Activated naive CD4-positive, alpha-beta T cell treated with anti-CD3 and anti-CD28 coated beads, Interleukin-2, amount 50 U/mL, for 24 hours (primary cell): ENCODE results near the gene NANS.
"Not testable (repeated sequence)": the region's sequence is repeated elsewhere in the genome, so short reads cannot be mapped to it uniquely, and the experiment has no call there.

Source experiments
- H3K27ac Mint-ChIP-seq: one replicate; pipeline ENCODE4 v1.8.0; 2021; ENCODE audit warnings: mild to moderate bottlenecking, mixed read lengths
- H3K27me3 Mint-ChIP-seq: one replicate; pipeline ENCODE4 v1.8.0; 2021; ENCODE audit warnings: mixed read lengths
- H3K36me3 Mint-ChIP-seq: one replicate; pipeline ENCODE4 v1.8.0; 2021; ENCODE audit warnings: mixed read lengths
- H3K4me1 Mint-ChIP-seq: one replicate; pipeline ENCODE4 v1.8.0; 2021; ENCODE audit warnings: mixed read lengths
- H3K4me3 Mint-ChIP-seq: one replicate; pipeline ENCODE4 v1.8.0; 2021; ENCODE audit warnings: mild to moderate bottlenecking, mixed read lengths
- H3K9me3 Mint-ChIP-seq: one replicate; pipeline ENCODE4 v1.8.0; 2021; ENCODE audit warnings: mixed read lengths

NANS gene

DNA sequence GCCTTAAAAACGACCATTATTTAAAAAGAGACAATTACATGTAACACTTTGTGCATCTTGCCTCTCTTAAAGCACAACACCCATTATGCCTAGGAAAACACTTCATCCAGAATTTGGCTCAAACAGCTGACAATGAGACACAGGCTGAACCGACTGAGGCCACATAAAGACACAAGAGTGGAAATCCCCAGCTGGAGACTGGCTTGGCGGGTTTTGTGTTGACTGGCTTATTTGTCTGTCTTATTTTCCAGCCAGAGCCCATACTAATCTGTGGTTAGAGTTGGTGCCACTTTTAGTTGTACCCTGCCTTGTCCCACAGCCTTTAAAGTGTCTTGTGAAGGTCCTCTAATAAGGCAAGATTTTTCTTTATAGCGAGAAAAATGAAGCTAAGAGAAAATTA, 41.3 kb downstream of the NANS start:
- H3K27me3 Mint-ChIP-seq, result no peaks in the 10 kb centered on the region
- H3K9me3 Mint-ChIP-seq, result no peaks in the 10 kb centered on the region
- H3K27ac Mint-ChIP-seq, result peak overlapping the region; percentile 79
- peak overlapping the region; percentile 43 for H3K4me3 Mint-ChIP-seq
- H3K36me3 Mint-ChIP-seq, result peaks cover 21% of the 10 kb centered on the region
- H3K4me1 Mint-ChIP-seq, result peaks cover 92% of the 10 kb centered on the region

DNA sequence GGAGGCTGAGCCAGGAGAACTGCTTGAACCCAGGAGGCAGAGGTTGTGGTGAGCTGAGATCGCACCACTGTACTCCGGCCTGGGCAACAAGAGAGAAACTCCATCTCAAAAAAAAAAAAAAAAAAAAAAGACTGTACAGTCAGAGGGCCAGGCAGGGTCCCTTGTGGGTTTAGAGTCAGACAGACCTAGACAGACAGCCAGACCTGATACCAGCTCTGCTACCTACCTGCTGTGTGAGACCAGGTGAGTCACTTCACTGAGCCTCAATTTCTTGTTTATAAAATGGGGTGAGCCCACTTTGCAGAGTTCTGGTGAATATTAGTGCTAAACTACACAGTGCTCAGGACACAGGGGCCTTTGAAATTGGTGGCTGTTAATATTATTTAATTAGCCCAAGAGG, 42.8 kb downstream of the NANS start:
- Mint-ChIP-seq H3K27me3 (no peaks in the 10 kb centered on the region), H3K36me3 (peaks cover 16% of the 10 kb centered on the region), H3K9me3 (no peaks in the 10 kb centered on the region)

DNA sequence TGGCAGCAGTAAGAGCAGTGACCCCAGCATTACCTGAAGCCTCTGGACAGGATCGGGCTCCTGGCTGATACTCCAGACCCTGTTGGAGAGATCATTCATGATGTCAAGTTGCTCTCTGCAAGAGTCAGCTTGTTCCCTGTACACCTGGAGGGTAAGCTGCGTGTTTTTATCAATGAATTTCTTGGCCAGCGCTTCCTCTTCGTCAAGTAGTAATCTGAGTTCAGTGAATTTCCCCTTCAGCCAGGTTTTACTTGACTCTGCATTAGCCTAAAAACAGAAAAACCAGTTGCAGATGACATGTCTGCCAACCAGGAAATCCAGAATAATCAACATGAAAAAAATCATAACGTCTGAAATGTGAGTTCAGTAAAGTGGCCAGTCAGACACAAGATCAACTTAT, 43.4 kb downstream of the NANS start:
- peaks cover 17% of the 10 kb centered on the region for H3K36me3 Mint-ChIP-seq
- H3K27me3 Mint-ChIP-seq, result no peaks in the 10 kb centered on the region
- no peaks in the 10 kb centered on the region for H3K9me3 Mint-ChIP-seq
- peak overlapping the region; percentile 94 for H3K27ac Mint-ChIP-seq
- peak overlapping the region; percentile 69 for H3K4me3 Mint-ChIP-seq
- peaks cover 91% of the 10 kb centered on the region for H3K4me1 Mint-ChIP-seq

More for the DNA sequence above, 42.8 kb downstream of the NANS start:
- H3K4me1 Mint-ChIP-seq, result peaks cover 92% of the 10 kb centered on the region
- H3K27ac Mint-ChIP-seq, result peak overlapping the region; percentile 94
- no peak overlapping the region for H3K4me3 Mint-ChIP-seq

DNA sequence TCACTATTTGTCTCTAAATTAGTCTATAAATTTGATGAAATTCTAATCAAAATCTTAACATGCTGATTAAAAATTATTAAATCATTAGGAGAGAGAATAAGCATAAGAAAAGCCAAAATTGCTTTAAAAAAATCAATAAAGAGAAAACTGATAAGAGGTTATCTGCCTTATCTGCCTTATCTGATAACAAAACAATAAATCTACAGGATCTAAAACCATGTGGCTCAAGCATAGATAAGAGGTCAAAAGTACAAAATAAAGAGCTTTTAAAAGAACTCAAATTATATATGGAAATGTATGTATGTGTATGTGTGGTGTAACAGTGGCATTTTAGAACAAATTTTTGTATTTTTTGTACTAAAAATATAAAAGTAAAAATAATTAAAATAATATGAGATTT, 43.9 kb downstream of the NANS start:
- Mint-ChIP-seq H3K4me1 (peaks cover 92% of the 10 kb centered on the region), H3K36me3 (peaks cover 14% of the 10 kb centered on the region), H3K27me3 (no peaks in the 10 kb centered on the region), H3K4me3 (peak overlapping the region; percentile 69), H3K9me3 (no peaks in the 10 kb centered on the region), H3K27ac (peak overlapping the region; percentile 94)

DNA sequence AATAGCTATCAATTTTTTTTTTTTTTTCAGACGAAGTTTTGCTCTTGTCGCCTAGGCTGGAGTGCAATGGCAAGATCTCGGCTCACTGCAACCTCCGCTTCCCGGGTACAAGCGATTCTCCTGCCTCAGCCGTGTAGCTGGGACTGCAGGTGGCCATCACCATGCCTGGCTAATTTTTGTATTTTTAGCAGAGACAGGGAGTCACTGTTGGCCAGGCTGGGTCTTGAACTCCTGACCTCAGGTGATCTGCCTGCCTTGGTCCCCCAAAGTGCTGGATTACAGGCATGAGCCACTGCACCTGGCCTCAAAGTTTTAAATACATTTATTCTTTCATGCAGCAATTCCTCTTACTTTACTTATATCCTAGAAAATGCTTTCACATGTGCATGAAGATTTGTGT, 44.9 kb downstream of the NANS start:
- Mint-ChIP-seq H3K36me3 (peaks cover 16% of the 10 kb centered on the region), H3K9me3 (no peaks in the 10 kb centered on the region), H3K27me3 (no peaks in the 10 kb centered on the region), H3K4me1 (peaks cover 92% of the 10 kb centered on the region), H3K27ac (no peak overlapping the region), H3K4me3 (peak overlapping the region; percentile 68)

DNA sequence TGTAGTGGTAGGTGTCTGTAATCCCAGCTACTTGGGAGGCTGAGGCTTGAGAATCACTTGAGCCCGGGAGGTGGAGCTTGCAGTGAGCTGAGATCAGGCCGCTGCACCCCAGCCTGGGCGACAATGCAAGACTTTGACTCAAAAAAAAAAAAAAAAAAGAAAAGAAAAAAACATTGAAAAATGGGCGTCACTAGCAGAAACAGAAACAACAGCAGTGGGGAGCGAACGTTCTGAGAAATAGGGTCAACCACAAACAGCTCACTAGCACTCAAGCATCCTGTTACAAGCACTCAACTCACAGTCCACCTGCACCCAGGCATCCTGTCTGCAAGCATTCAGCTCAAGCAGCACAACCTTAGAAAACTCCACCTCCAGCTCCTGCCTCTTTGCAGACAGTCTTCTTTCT, 45.3 kb downstream of the NANS start:
- Mint-ChIP-seq H3K4me1 (peaks cover 92% of the 10 kb centered on the region), H3K27ac (peak overlapping the region; percentile 67), H3K9me3 (no peaks in the 10 kb centered on the region), H3K27me3 (no peaks in the 10 kb centered on the region), H3K36me3 (peaks cover 13% of the 10 kb centered on the region), H3K4me3 (peak overlapping the region; percentile 68)

DNA sequence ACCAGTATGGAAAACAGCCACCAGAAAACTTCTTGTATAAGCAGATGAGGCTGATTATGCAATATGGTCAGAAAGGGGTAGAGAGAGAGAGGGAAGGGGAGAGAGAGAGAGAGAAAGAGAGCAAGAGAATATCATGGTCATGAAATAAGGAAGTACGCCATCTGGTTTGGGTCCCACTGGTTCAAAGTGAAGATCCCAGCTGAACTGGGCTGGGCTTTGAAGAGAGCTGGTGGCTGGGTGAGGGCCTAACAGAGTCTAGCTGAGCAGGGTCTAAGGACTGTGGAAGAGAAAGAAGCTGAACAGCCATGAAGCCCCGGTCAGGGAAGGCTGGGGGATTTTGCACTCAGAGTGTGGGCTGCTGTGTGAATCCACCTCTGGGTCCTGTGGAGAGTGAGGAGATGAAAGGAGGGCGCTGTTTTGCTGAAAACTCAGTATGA, 47.9 kb downstream of the NANS start:
- no peaks in the 10 kb centered on the region for H3K27me3 Mint-ChIP-seq
- peaks cover 12% of the 10 kb centered on the region for H3K36me3 Mint-ChIP-seq
- peak overlapping the region; percentile 97 for H3K27ac Mint-ChIP-seq
- peak overlapping the region; percentile 16 for H3K4me3 Mint-ChIP-seq
- peaks cover 95% of the 10 kb centered on the region for H3K4me1 Mint-ChIP-seq
- no peaks in the 10 kb centered on the region for H3K9me3 Mint-ChIP-seq

DNA sequence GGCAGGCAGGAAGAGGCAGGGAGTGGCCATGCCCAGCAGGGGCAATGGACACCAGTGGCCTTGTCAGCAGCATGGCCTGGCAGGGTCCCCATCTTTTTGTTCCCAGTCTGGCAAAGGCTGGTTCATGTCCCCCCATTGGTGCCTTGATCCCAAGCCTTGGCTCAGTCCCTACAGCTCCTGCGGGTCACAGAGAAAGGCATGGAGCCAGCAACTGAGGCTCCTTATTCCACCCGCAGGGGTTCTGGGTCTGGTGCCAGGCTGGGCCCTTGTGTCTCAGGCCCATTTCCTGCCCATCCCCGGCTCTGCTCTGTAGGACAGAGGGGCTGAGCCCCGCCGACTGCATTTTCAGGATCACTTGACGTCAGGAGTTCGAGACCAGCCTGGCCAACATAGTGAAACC, 48.5 kb downstream of the NANS start:
- Mint-ChIP-seq H3K4me3 (no peak overlapping the region), H3K27ac (peak overlapping the region; percentile 77), H3K36me3 (peaks cover 16% of the 10 kb centered on the region), H3K9me3 (no peaks in the 10 kb centered on the region), H3K4me1 (peaks cover 95% of the 10 kb centered on the region), H3K27me3 (no peaks in the 10 kb centered on the region)

DNA sequence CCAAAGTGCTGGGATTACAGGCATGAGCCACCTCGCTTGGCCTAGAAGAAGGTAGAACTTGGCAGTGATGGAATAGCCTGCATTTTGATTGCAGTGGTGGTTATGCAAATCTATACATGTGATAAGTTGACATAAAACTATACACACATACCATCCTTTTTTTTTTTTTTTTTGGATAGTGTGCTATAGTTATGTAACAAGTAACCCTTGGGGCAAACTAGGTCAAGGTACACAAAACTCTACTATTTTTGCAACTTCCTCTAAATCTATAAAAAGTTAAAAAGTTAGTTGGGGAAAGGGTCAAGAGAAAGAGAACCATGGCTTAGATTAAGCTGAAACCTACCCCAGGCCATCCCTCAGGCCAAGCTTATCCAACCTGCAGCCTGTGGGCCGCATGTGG, 51.4 kb downstream of the NANS start:
- Mint-ChIP-seq H3K9me3 (no peaks in the 10 kb centered on the region), H3K4me1 (peaks cover 86% of the 10 kb centered on the region), H3K27ac (peak overlapping the region; percentile 97), H3K27me3 (no peaks in the 10 kb centered on the region), H3K36me3 (peaks cover 22% of the 10 kb centered on the region), H3K4me3 (peak overlapping the region; percentile 45)

DNA sequence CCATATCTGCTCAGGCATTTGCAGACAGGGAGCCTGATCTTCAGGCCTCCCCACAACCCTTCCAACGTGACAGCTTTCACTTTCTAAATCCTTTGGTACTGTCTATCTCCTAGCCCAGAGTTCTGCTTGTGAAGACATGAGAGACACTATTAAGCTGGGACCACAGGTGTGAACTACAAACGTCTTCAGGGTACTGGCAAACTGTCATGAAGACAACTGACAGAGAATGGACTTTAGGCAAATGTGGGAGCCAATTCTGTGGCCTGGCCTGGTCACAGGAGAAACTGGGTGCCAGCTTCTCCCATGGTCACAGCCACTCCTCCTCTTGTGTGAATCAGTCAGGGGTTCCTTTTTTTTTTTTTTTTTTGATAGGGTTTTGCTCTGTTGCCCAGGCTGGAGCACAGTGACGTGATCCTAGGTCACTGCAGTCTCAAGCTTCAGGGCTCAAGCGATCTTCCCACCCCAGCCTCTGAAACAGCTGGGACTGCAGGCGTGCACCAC, 52.0 kb downstream of the NANS start:
- H3K9me3 Mint-ChIP-seq, result no peaks in the 10 kb centered on the region
- H3K27me3 Mint-ChIP-seq, result no peaks in the 10 kb centered on the region
- peaks cover 22% of the 10 kb centered on the region for H3K36me3 Mint-ChIP-seq
- peak overlapping the region; percentile 97 for H3K27ac Mint-ChIP-seq
- peak overlapping the region; percentile 45 for H3K4me3 Mint-ChIP-seq
- H3K4me1 Mint-ChIP-seq, result peaks cover 86% of the 10 kb centered on the region

DNA sequence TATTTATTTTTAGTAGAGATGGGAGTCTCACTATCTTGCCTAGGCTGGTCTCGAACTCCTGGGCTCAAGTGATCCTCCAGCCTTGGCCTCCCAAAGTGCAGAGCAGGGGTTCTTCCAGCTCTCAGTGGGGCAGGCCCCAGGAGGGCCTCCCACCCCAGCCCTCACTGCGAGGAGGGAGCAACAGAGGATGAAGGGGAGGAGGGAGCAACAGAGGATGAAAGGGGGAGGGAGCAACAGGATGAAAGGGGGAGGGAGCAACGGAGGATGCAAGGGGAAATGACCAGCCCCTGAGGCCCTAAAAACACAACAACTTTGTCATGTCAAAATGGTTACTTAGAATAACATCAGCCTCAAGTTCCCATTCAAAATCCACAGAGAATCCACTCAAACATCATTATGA, 52.5 kb downstream of the NANS start:
- Mint-ChIP-seq H3K27ac (peak overlapping the region; percentile 97), H3K27me3 (no peaks in the 10 kb centered on the region), H3K4me3 (no peak overlapping the region), H3K36me3 (peaks cover 22% of the 10 kb centered on the region), H3K9me3 (no peaks in the 10 kb centered on the region), H3K4me1 (peaks cover 84% of the 10 kb centered on the region)

DNA sequence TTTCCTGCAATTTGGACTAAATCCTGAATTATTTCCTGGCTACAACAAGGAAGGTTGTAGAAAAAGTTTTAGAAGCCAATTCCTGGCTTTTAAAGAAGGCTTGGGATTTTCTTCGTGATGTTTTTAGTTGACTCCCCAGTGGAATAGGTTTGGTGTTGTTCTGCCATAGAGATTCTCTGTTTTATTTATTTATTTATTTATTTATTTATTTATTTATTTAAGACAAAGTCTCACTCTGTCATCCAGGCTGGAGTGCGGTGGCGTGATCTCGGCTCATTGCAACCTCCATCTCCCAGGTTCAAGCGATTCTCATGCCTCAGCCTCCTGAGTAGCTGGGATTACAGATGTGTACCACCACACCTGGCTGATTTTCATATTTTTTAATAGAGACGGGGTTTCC, 60.6 kb downstream of the NANS start:
- H3K9me3 Mint-ChIP-seq, H3K4me3 Mint-ChIP-seq, H3K27me3 Mint-ChIP-seq, H3K36me3 Mint-ChIP-seq: not testable (repeated sequence)
- Mint-ChIP-seq H3K4me1 (peaks cover 54% of the 10 kb centered on the region), H3K27ac (peak overlapping the region; percentile 35)

DNA sequence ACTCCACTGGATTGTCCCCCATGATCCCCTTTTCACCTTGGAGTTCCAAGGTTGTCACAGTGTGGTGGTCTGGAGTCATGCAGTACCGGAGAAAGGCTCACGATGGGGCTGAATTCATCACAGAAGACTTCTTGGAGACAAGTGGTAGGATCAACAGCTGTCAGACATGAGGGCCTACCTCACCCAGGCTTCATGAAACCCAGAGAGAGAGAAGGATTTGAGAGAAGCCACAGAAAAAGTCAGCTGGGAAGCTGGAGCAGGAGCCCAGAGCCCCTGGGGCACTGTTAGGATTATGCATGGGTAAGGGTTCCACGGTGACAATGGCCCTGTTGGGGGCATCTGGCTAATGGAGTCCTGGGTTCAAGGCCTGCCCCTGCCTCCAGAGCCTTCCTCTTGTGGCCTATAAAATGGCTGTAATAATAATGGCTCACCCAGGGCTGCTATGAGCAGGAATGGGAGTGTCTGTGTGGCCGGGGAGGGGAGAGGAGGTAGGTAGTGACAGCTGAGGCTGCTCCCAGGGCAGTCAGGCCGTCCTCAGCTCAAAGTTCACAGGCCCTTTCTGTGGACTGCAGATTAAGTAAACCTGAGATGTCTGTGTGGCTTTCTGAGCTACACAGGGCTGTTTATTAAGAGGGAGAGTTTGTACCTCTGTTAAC, 61.6 kb downstream of the NANS start:
- H3K9me3 Mint-ChIP-seq, result no peaks in the 10 kb centered on the region
- peaks cover 60% of the 10 kb centered on the region for H3K4me1 Mint-ChIP-seq
- H3K27me3 Mint-ChIP-seq, result no peaks in the 10 kb centered on the region
- H3K36me3 Mint-ChIP-seq, result no peaks in the 10 kb centered on the region
- peak overlapping the region; percentile 92 for H3K4me3 Mint-ChIP-seq
- peak overlapping the region; percentile 95 for H3K27ac Mint-ChIP-seq

DNA sequence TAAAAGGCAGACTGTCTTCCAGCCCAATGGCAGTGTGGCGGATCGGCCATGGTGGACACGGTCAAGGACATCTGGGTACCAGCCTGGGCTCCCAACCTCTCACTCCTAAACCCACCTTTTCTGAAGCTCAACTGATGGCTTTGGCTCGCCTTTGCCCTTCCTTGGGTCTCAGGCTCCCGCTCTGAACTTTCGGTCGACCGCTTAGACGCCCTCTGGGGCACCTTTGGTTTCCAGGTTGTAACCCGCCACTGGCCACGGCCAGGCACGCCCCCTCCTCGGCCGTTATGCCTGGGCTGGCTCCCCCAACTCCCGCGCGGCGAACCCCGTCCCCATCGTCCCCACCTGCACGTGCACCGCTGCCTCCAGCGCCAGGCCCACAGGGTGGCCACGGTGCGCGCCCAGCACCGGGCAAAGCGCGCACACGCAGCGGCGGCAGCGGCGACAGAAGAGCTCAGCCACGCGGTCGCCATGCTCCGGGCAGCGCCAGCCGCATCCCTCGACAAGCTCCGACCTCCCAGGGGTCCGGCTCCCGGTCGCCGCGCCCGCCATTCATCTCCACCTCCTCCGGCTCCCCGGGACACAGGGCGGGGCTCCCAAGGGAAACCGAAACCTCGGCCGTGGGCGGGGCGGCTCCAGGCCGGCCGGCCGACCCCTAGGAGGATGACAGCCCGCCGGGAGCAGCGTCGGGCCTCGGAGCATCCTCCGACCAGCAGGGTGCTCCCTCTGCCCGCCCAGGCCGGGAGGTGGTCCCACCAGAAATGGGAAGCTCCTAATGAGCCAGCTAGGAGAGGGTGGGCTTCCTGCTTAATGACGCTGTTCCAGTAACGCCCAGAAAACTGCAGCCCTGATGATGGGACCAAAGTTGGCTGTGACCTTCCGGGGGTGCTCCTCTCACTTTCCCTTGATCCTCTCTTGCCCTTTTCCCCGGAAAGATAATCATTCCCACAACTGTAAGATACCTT, 62.4 kb downstream of the NANS start, which contains the start of gene TRIM14:
Gene TRIM14 (minus strand): TSS at position 583 of the 962 bp plus-strand sequence. CDS start 34 bp downstream, at position 549.
- Mint-ChIP-seq H3K9me3 (no peaks in the 10 kb centered on the region), H3K27me3 (no peaks in the 10 kb centered on the region), H3K4me1 (peaks cover 53% of the 10 kb centered on the region), H3K4me3 (peak within 1 kb of the TSS; percentile 92), H3K36me3 (no peaks in the 10 kb centered on the region), H3K27ac (peak within 1 kb of the TSS; percentile 95)

DNA sequence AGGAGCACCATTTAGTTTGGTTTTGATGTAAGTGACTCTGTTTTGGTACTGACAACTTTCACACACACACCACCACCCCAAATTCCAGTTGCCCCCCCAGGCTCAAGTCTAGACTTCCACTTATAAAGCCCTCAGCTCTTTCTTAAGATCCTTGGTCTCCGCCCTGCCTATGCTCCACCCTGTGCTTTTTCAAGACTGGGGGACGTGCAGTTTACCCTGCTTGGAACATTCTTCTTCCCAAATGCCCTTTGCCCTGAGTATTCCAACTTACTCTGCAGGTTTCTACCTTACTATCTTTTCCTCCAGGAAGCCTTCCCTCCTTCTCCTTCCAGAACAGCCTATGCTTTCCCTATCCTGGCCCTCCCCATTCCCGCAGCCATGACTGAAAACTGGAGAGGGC, 63.9 kb downstream of the NANS start:
- Mint-ChIP-seq H3K4me1 (peaks cover 53% of the 10 kb centered on the region), H3K27ac (peak overlapping the region; percentile 95), H3K9me3 (no peaks in the 10 kb centered on the region), H3K36me3 (no peaks in the 10 kb centered on the region), H3K4me3 (peak overlapping the region; percentile 92), H3K27me3 (no peaks in the 10 kb centered on the region)

DNA sequence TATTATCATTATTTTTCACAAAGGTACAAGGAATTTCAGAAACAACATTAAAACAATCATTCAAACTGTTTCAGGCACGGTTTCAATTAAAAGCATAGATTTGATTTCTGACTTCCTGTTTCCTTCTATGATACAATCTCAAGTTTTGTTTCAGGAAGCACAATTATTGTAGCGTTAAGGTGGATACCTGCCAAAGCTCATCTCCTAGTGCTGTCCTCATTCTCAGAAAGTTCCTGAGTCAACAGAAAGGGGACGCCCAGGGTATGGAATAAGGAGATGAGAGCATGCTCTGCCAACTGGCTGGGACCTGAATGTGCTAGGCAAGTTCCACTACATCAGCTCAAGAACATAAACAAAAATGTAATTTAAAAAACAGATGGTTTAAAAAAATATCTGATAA, 64.5 kb downstream of the NANS start:
- H3K27ac Mint-ChIP-seq, result peak overlapping the region; percentile 95
- no peaks in the 10 kb centered on the region for H3K9me3 Mint-ChIP-seq
- H3K27me3 Mint-ChIP-seq, result no peaks in the 10 kb centered on the region
- H3K36me3 Mint-ChIP-seq, result no peaks in the 10 kb centered on the region
- H3K4me1 Mint-ChIP-seq, result peaks cover 53% of the 10 kb centered on the region
- H3K4me3 Mint-ChIP-seq, result no peak overlapping the region
